Dermis blood vessel endothelial cell (primary cell): ENCODE results near the gene TNIP3. TPM values are rescaled to one million over a fixed set of nuclear protein-coding genes. Genes with fewer than 3 reads are reported as not detected.

Experiments used
- DNase-seq: peaks from one replicate; pipeline ENCODE4 v3.0.0; 2010
- total RNA-seq: library from RNA; depleted of rRNA; stranded (reverse); fragments of >200 nt; gene quantifications from 2 replicates; pipeline ENCODE4 v1.2.3, GENCODE V29; 2014

Gene TNIP3
- total RNA-seq, 1 donor from 2014 or later = 0.17 TPM

DNA sequence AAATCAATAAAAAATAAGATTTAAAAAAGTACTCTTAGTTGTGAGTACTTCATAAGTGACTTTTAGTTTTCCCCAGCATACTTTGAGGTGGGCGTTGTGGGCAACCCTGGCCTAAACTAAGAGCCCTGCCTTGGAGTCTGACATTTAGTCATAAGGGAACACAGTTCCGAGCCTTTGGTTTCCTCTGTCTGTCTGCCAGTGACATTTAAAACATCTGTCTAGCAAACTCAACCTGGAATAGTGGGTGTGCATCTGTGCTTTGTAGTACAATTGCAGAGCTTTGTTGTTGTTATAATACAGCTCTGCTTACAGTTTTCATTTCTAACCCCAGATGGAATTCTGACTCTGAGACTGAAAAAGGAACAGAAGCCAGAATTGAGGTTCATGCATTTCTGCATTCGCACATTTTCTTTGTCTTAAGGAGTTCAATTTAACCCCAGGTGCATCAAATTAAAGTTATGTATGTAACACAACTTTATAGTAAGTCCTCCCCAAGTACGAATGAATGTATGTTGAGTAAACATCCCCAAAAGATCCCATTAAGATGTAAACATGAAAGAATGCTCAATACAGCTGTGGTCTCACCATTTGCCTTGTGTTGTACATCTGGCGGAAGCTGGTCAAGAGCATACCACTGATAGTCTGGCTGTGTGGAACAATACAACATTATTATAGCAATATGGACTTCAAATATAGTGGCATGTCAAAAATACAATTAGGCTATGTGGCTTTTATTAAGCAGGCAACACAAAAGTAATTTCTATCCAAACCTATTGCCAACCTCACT, 25.9 kb downstream of the TNIP3 start:
- DNase-seq = no peak

DNA sequence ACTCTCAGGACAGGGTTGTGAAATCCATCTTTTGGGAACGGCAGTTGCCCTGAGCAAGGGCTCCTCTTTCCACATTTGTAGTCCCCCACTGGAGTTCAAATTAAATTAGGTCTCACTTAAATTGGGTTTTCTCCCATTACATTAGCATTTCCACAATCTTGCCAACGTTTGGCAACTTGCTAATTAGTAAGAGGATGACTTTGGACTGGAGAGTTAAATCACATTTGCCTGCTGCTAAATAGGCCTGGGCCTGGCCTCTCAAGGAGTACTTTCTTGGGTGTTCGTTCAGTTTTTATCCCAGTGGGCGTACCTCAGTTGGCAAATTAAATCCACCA, 33.8 kb downstream of the TNIP3 start:
- no peak for DNase-seq

DNA sequence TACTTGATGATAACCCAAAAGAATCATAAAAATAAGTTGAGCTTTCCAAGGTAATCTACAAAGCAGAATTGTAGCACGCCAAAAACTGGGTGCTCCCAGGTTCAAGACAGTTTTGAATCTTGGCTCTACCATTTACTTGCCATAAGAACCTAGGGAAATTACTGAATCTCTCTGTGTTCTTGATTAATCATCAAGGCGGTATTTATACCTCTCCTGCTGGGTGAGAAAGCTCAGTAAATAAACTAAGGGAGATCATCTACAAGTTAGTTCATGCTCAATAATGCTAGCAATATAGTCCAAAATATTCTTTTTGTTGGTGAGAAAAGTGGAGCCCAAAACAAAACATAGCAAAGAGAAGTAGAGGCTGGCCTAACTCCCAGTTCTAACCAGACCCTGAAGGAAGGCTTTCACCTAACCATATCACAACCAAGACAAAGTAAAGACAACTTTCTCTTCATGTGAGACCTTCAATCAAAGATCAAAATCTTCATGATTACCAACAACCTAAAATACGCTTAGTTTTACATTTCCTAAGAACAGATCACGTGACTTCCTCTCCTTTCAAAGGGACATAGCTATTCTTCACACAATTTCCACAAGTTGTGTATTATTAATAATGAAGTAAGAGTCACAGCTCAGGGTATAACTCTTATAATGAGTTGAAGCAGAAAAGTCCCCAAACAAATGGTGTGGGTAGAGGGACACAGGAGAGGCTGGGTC, 34.4 kb downstream of the TNIP3 start:
- DNase-seq = no peak

DNA sequence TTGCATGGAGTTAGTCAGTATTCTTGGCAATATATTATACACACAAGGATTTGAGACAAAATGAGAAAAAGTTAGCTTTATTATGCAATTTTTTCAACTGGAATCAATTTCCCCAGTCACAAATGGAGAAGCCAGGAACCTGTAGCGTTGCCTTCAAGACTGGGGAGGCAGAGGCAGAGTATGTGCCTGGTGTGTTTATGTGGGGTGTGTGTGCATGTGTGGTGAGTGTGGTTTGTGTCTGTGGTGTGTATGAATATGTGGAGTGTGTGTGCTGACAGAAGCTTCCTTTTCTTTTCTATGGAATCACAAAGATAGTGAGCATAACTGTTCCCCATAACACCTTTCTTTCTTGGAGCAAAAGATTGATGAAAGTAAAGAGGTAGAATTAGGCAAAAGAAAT, 37.0 kb downstream of the TNIP3 start:
- DNase-seq = no peak

DNA sequence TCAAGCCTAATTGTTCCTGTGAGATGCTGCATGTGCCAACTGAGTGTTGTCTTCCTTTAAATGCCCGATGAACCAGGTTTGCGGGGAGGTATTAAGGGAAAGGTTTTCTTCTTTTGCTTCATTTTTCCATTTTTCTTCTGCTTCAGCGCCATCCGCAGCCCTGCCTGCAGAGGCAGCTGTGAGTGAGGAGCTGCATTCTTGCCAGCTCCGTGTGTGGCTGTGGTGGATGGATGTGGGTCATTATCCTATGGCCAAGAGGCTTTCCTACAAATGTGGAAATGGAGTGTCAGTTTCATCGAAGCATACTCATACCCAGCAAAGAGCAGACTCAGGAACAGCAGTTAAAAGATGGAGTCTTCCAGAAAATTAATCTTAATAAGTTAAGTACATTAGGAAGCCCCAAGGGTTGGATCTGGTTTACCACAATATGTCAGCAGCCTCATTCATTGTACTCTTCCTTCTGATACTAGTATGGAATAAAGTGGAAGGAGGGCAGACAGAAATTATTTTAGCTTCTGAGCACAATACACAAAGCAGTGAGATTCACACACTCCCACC, 37.6 kb downstream of the TNIP3 start:
- DNase-seq = no peak

DNA sequence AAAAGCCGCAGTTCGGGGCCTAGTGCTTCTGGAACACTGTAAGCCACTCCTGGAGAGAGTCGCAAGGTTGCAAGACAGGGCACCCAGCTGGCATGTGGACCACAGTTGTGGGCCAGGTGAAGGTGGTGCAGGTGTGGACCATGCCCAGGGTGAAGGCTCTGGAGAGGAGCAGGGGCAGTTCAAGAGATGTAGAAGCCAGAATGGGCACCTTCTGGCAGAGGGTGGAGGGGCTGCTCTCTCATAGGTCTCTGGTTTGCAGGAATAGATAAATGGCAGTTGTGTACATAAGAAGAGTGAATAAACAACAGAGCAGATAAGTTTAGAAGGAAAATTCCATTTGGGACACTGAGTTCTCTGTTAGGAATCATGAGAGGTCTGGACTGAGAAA, 38.6 kb downstream of the TNIP3 start:
- no peak for DNase-seq

DNA sequence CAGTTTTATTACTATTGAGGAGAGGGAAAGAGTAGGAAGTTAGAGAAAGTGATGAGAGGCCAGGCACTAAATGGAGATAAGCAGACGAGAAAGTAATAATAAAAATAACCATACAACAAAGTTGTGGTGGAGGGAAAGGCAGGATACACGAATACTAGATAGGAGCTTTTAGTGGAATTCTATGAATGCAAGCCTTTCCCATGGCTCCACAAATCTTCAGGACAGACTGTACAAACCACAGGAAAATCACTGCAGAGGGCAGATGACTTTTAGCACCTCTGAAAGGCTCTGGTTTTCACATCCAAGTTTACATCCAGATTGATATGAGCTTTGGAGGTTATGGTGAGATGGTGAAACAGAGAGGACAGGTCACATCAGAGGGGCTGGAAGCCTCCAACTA, 41.5 kb downstream of the TNIP3 start:
- DNase-seq = no peak

DNA sequence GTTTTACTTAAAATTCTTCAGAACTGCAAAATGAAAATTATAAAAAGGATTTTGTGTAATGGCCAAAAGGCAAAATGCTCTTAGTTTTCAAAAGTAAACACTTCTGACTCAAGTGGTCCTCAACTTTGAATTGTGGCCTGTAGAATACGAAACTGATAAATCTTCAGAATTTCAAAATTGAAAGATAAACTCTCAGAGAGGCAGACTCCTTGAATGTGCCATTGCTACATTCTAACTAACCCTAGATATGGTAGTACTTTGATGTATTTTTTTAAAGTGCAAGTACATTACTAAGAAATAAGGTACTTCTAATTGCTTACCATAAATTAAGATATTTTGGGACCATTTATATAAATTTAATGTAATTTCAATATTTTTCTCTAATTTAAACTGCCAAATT, 44.4 kb downstream of the TNIP3 start:
- DNase-seq = no peak

DNA sequence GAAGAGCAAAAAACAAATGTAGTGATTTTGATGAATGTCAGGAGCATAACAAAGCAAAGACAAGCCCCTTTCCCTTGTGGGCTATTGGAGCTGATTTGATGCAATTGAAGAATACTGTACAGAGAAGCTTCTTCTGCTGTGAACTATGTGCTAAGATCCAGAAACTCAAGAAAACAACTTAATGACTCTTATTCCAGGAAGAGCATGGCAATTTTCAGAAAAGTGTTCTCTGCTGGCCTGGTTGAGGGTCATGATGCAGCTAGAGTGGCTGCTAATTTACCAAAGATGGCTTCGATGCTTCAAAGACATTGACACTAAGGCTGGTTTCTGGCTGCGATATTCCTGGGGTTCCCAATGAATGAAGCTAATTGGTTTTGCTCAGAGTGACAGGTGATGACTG, 45.8 kb downstream of the TNIP3 start:
- DNase-seq = no peak

DNA sequence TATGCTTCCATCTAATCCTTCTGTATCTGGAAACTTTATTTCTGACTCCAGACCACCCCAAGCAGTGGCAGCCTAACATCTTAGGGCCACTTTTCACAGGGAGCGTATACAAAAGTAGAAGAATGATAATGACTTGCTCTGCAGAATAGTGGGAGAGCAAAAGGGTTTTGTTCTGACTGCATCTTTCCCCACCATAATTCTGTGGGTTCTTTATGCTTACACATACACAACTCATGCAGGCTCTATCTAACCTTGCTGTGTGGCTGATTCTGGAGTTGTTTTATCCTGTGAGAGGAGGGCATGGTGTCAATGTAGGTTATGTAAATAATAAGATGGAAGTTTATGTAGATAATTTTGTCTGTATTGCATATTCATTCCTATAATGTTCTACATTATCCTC, 49.4 kb downstream of the TNIP3 start:
- no peak for DNase-seq

DNA sequence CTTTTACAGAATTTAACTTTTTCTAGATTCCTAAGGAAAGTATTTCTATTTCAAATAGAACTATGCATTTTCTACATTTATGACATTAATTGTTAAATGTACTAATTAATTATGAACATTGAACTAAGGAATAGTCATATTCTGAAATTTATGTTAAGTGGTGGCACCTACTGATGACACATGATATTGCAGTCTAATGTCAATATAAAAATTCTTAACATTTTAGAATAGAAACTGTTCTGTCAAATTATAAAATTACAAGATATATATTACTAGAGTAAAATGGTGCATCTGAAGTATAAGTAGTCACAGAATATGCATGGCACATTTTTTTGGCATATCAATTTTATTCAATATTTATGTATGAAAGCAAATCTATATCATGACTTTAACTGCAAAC, 51.6 kb downstream of the TNIP3 start:
- DNase-seq = peak; percentile 14

DNA sequence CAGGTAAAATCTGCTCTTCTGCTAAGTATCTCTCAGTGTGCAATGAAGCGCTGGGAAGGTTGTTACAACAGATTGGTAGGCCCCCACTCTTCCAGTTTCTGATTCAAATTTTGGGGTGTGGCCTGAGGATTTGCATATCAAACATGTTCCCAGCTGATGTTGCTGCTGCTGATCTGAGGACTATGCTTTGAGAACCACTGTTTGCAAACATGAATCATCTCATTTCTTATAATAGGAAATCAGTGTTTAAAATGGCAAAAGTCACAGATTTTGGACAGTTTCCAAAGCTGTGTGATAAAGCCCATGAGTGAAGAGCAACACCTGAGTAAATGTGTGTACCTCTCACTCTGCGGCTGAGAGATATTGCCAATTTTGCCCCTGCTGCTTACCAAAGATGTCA, 55.6 kb downstream of the TNIP3 start:
- no peak for DNase-seq

DNA sequence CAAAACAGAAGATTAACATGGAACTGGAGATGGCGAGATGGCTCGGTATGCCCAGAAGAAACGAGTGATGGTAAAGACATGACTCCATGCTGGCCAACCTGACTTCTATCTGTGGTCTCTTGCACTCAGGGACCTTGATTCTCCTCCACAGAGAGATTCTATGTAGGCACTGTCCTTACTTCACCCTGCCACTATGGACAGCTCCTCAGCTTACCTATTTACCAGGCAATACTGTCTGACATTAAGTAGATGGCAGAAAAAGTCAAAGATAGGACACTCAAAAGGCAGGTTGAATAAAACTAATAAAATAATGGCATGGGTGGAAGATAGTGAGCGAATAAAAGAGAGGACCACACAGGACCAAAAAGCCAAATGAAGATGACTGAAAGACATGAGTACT, 56.6 kb downstream of the TNIP3 start:
- no peak for DNase-seq

DNA sequence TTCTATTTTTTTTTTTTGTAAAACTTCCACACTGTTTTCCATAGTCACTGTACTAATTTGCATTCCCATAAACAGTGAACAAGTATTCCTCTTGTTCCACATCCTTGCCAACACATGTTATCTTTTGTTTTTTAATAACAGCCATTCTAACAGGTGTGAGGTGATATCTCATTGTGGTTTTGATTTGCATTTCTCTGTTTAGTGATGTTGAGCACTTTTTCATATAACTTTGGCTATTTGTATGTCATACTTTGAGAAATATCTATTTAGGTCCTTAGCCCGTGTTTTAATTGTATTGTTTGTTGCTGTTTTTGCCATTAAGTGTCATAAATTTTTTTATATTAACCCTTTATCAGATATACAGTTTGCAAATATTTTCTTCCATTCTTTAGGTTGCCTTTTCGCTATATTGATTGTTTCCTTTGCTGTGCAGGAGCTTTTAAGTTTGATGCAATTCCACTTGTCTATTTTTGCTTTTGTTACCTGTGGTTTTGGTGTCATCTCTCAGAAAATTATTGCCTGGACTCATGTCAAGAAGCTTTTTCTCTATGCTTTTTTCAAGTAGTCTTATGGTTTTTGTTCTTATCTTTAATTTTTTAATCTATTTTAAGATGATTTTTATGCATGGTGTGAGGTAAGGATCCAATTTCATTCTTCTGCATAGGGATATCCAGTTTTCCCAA, 63.9 kb downstream of the TNIP3 start:
- DNase-seq = no peak

DNA sequence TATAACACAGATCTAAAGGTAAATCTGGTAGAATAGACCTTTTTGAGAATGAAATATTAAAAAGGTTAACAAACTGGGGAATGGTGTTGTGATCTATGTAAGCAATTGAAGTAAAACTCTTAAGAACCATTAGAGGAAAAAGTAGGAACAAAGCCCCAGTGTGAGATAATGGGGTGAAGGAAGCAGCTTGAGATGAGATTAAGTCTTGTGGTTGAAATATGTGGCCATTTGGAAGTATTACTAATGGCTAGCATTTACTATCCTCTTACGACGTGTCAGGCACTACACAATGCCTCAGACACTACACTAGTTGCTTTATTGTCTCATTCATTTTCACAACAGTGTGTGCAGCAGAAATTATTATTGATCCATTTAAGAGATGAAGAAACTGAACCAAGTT, 65.9 kb downstream of the TNIP3 start:
- DNase-seq = no peak

DNA sequence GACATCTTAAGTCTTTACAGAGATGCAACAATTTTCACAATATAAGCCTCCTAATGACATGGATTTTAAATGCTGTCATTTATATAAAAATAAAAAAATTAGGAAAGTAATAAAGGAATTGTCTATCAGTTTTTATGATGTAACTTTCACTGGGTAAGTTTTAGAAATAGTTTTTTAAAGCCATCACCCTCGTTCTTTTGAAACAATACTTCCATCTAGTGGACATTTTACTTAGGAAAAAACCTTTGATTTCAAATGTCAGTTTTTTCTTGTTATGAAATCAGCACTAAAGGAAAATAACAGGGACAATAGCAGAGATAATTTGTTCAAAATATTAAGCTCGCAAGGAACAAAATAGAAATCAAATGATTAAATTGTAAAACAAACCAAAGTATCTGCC, 67.5 kb downstream of the TNIP3 start:
- DNase-seq = peak; percentile 40

DNA sequence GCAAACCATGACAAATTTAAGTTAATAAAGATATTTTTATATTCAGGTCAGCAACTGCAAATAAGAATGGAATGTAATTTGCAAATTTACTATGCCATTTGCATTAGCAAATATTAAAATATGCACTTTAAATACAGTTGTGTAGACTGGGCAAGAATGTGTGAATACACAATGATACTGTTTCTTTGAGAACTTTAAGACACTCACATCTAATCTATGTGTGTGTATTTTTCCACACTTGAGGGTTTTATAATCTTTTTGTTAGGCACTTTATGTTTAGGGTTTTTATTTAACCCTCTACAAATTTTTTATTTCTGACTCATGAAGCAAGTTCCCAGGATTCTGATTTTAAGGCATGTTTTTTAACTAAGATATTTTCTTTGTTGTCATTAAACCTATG, 67.9 kb downstream of the TNIP3 start:
- no peak for DNase-seq

DNA sequence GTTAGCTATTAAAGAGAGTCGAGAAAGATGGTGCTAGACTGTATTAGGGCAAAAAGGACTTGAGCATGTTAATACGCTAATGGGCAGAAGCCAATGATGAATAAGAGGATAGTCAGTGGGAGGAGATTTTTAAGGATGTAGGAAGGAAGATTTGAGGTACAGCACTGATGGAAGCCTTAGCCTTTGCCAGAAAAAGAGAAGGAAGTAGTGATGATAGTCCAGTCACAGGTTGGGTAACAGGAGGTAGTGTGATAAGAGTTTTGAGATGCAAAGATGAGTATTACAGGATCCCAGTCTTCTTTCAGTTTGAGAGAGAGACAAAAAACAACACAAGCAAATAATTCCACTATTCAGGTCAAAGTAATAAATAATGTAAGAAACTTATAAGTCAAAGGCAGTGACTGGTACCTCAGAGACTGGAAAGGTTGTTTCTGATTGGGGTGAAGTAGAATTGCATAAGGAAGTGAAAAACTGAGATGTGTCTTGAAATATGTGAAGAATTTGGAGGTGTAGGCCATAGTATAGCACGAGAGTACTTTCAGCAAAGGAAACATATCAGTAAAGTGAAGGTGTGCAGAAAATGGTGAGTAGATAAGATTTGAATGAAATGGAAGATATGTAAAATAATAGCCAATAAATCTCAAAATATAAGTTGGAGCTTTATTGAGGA, 69.7 kb downstream of the TNIP3 start:
- DNase-seq = no peak

DNA sequence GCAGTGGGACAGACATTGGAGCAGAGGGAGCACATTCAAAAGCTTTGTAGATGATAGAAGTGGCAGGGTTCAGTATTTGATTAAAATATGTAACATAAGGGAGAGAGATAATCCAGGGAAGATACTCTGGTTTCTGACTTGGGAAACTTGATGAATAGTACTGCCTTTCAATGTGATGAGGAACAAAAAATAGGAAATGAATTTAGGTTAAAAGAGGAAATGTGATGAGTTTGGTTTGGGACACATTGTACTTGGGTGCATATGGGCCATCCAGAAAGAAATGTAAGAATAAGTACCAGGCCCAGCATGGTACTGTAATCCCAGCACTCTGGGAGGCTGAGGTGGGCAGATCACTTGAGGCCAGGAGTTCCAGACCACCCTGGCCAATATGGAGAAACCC, 70.9 kb downstream of the TNIP3 start:
- DNase-seq = no peak

DNA sequence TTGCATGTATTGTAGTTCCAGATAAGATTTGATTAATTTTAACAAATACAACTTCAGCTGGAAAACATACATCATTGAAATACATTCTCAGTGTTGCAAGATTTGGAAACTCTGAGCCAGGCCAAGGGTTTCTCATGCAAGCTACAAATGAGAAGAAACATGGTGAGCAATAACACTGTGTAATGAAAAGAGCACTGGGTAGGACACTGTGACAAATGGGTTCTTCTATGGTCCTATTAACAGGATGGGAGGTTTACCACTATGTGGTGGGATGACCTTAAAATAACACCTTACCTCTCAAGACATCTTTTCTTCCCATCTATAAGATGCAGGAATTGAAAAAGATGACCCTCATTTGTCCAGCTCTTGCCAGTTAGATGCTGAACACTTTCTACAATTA, 72.2 kb downstream of the TNIP3 start:
- no peak for DNase-seq

DNA sequence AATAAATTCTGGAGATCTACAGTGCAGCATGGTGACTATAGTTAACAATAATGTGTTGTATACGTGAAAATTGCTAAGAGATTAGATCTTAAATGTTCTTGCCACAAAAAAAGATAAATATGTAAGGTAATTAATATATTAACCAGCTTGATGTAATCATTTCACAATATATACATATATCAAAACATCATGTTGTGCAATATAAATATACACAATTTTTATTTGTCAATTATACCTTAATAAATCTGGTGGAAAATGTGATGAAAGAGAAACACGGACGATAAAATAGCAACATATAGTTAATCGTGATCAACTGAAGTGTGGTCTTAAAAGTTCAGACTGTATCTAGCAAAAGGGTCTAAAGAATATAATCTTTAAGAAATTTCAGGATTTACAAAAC, 75.3 kb downstream of the TNIP3 start:
- no peak for DNase-seq
